K562 (cell line): ENCODE data around the gene ZKSCAN3. TPM values are rescaled to one million over a fixed set of nuclear protein-coding genes. Genes with fewer than 3 reads are reported as not detected.

ENCODE experiments used
- BCL6 ChIP-seq: fragments of 250-450 bp; sonication (Bioruptor Pico); IDR thresholded peaks from 2 replicates; pipeline ENCODE4 v1.4.0; 2020
- GTF2F1 ChIP-seq: IDR thresholded peaks from 2 replicates; pipeline ENCODE4 v1.6.1; 2011; ENCODE audit warnings: low read depth, low read length, improper control_type of control experiment
- HMG20B ChIP-seq: fragments of 250-450 bp; sonication (Bioruptor Pico); IDR thresholded peaks from 2 replicates; pipeline ENCODE4 v1.5.0; 2021; ENCODE audit warnings: mild to moderate bottlenecking
- HNRNPK ChIP-seq: fragments of 200-400 bp; formaldehyde crosslinking; IDR thresholded peaks from one replicate; pipeline ENCODE4 v1.6.1; 2018; ENCODE audit warnings: mild to moderate bottlenecking, low read depth, low read length; ENCODE audit not compliant: poor library complexity, severe bottlenecking
- LARP7 ChIP-seq: fragments of 450-650 bp; IDR thresholded peaks from 2 replicates; pipeline ENCODE4 v1.6.1; 2016
- NCOA4 ChIP-seq: fragments of 450-650 bp; IDR thresholded peaks from 2 replicates; pipeline ENCODE4 v1.6.1; 2018; ENCODE audit warnings: mild to moderate bottlenecking; ENCODE audit not compliant: partially characterized antibody
- NKRF ChIP-seq: fragments of 450-650 bp; IDR thresholded peaks from 2 replicates; pipeline ENCODE4 v1.6.1; 2016; ENCODE audit warnings: borderline replicate concordance
- NR2C1 ChIP-seq, 2 experiments: fragments of 450-650 bp; IDR thresholded peaks; 2 replicates each; pipeline ENCODE4 v1.6.1; 2017; ENCODE audit warnings: mild to moderate bottlenecking in 2 of 2, antibody characterized with exemption in 1 of 2, inconsistent platforms in 1 of 2, missing compliant biosample characterization in 1 of 2, missing genetic modification characterization in 1 of 2
- RBFOX2 ChIP-seq: fragments of 200-400 bp; formaldehyde crosslinking; IDR thresholded peaks from 2 replicates; pipeline ENCODE4 v1.6.1; 2017; ENCODE audit warnings: low read depth, mild to moderate bottlenecking, low read length, moderate library complexity
- RNF2 ChIP-seq: sonication (generic); IDR thresholded peaks from 2 replicates; pipeline ENCODE4 v1.6.1; 2016
- TARDBP ChIP-seq: fragments of 450-650 bp; IDR thresholded peaks from 2 replicates; pipeline ENCODE4 v1.6.1; 2016
- TEAD2 ChIP-seq: fragments of 450-650 bp; IDR thresholded peaks from 2 replicates; pipeline ENCODE4 v1.6.1; 2016; ENCODE audit warnings: missing genetic modification characterization, control low read depth, missing compliant biosample characterization
- THAP12 ChIP-seq: fragments of 250-450 bp; sonication (Bioruptor Pico); IDR thresholded peaks from 2 replicates; pipeline ENCODE4 v1.9.0; 2021; ENCODE audit warnings: mild to moderate bottlenecking, inconsistent platforms
- U2AF1 ChIP-seq: fragments of 200-400 bp; formaldehyde crosslinking; optimal IDR thresholded peaks from 2 replicates; pipeline ENCODE3; 2017; ENCODE audit warnings: mild to moderate bottlenecking, low read depth, low read length, moderate library complexity
- ZNF280A ChIP-seq: fragments of 450-650 bp; IDR thresholded peaks from 2 replicates; pipeline ENCODE4 v1.6.1; 2018; ENCODE audit warnings: mild to moderate bottlenecking, low read depth; ENCODE audit not compliant: partially characterized antibody
- ZNF518B ChIP-seq: fragments of 250-450 bp; sonication (Bioruptor Pico); IDR thresholded peaks from 2 replicates; pipeline ENCODE4 v1.5.0; 2021; ENCODE audit warnings: mild to moderate bottlenecking, moderate library complexity
- polyA plus RNA-seq, 8 experiments: library from polyadenylated mRNA; depleted of rRNA in 4 of 8; stranded (reverse) in 5 of 8; unstranded in 3 of 8; fragments of >200 nt; fragmentation: Nextera tagmentation in 2 of 8; fragmentation: Illumina TruSeq in 1 of 8; extraction: Ambion mirVana in 2 of 8; extraction: Trizol in 1 of 8; gene quantifications; 2 replicates each; pipeline versions ENCODE4 v1.2.1 to v1.2.3, GENCODE V29; 2011 to 2014; ENCODE audit warnings: inconsistent platforms in 1 of 8, missing spikeins in 1 of 8
- total RNA-seq, 7 experiments: library from RNA; depleted of rRNA in 6 of 7; stranded (reverse); fragments of >200 nt in 6 of 7; fragmentation: Illumina TruSeq in 2 of 7; extraction: Trizol in 2 of 7; gene quantifications; 2 replicates each; pipeline versions ENCODE4 v1.2.1 to v1.2.3, GENCODE V29; 2011 to 2021; ENCODE audit warnings: low replicate concordance in 1 of 7

Gene ZKSCAN3
- total and polyA plus RNA-seq, 9 of the 15 experiments (the other 6 are each of a cell fraction or from before 2014, with no cell fraction given), result 3.0 to 12.4 (median 10.2) TPM

GRCh38 chr6:28351493-28351925 lies 1.8 kb downstream of the ZKSCAN3 start (continued):
- peak; percentile 29 for TF ChIP-seq ZNF280A
- no peak for TF ChIP-seq HMG20B
- no peak for TF ChIP-seq THAP12 (CRISPR knock-in tag)
- TF ChIP-seq ZNF518B, result no peak
- no peak for TF ChIP-seq TEAD2 (tag)
- TF ChIP-seq NCOA4, result peak; percentile 83
- TF ChIP-seq RBFOX2, result no peak
- peak; percentile 58; the same call in 1 of the 2 replicates for TF ChIP-seq NR2C1 (IDR thresholded peaks at IDR 0.05)
- TF ChIP-seq NR2C1 (tag; IDR thresholded peaks at IDR 0.05), result no peak; the same call in 1 of the 2 replicates
- peak; percentile 67 for TF ChIP-seq U2AF1
- TF ChIP-seq TARDBP, result no peak
- TF ChIP-seq GTF2F1, result no peak
- peak; percentile 85 for TF ChIP-seq HNRNPK
- peak; percentile 99 for TF ChIP-seq LARP7
- no peak for TF ChIP-seq RNF2
- TF ChIP-seq BCL6 (CRISPR knock-in tag), result no peak
- peak; percentile 91 for TF ChIP-seq NKRF
